K562 (cell line): ENCODE measurements around the gene ATG14. TPM values are rescaled to one million over a fixed set of nuclear protein-coding genes. Genes with fewer than 3 reads are reported as not detected.

Source experiments
- ATAC-seq: fragments of 200-7000 bp; cut with Tn5 transposase; 3 replicates; pipeline ENCODE4 v1.9.1; 2020; ENCODE audit warnings: moderate library complexity
- BruUV-seq: library from RNA; stranded (reverse); fragments of 400-500 nt; replicated peaks from 2 replicates; lab custom pipeline; 2021; lab: Mats Ljungman, UMichigan
- CTCF ChIA-PET: fragments of 300-600 bp; formaldehyde crosslinking; extraction: SDS; loops from one replicate; lab custom pipeline; 2021; ENCODE audit warnings: low intra/inter-chr PET ratio; lab: Yijun Ruan, JAX
- POLR2A ChIA-PET: fragments of 300-600, 350-650 bp; sonication (Branson Sonifier 250); formaldehyde crosslinking; extraction: SDS; loops from one replicate; lab custom pipeline; 2021; ENCODE audit warnings: antibody characterized with exemption, inconsistent platforms; lab: Yijun Ruan, JAX
- DNase-seq, 4 experiments: peaks; one replicate each; pipeline versions ENCODE4 v3.0.0 to v3.0.0-alpha.2; 2011 to 2018; ENCODE audit warnings: low spot score in 3 of 4, mixed read lengths in 3 of 4; ENCODE audit errors: extremely low read depth in 1 of 4
- FAIRE-seq: peaks from 2 replicates; lab custom pipeline; 2011; peaks lifted over from hg19 to GRCh38; lab: Jason Lieb, UNC
- H2AFZ ChIP-seq: 2 replicates; pipeline ENCODE4 v1.6.0; 2011; ENCODE audit warnings: low read depth, low read length, control low read depth, inconsistent platforms
- H3K27ac ChIP-seq: fragments of 200-600 bp; 3 replicates; pipeline ENCODE4 v1.8.0; 2011; ENCODE audit warnings: low read depth, mild to moderate bottlenecking, control low read depth, inconsistent platforms, low read length, moderate library complexity, mixed read lengths; ENCODE audit errors: extremely low read depth
- H3K27me3 ChIP-seq, 2 experiments: fragments of 300-600 bp in 1 of 2; 2 replicates in 1 of 2; 3 replicates in 1 of 2; pipeline versions ENCODE4 v1.6.0 to v1.8.0; 2011; ENCODE audit warnings: inconsistent platforms in 2 of 2, low read length in 2 of 2, mild to moderate bottlenecking in 1 of 2, mixed read lengths in 1 of 2, moderate library complexity in 1 of 2; ENCODE audit not compliant: control insufficient read depth in 2 of 2, insufficient read depth in 2 of 2
- H3K36me3 ChIP-seq: fragments of 300-600 bp; 3 replicates; pipeline ENCODE4 v1.8.0; 2011; ENCODE audit warnings: mild to moderate bottlenecking, low read length, inconsistent platforms; ENCODE audit not compliant: control insufficient read depth, insufficient read depth
- H3K4me1 ChIP-seq, 2 experiments: fragments of 200-600 bp in 1 of 2; replicated peaks in 1 of 2; 2 replicates in 1 of 2; 3 replicates in 1 of 2; pipeline versions ENCODE4 v1.5.1 to v1.8.0; 2011; ENCODE audit warnings: inconsistent platforms in 2 of 2, low read length in 2 of 2, mild to moderate bottlenecking in 1 of 2, mixed read lengths in 1 of 2, moderate library complexity in 1 of 2; ENCODE audit not compliant: control insufficient read depth in 2 of 2, insufficient read depth in 2 of 2
- H3K4me2 ChIP-seq: 2 replicates; pipeline ENCODE4 v1.6.1; 2011; ENCODE audit warnings: low read length, control low read depth, inconsistent platforms, mixed read lengths; ENCODE audit not compliant: insufficient read depth
- H3K4me3 ChIP-seq: fragments of 200-600 bp; sonication (generic), shearing (Covaris generic); 2 replicates; pipeline ENCODE4 v1.5.1; 2016; ENCODE audit warnings: control low read depth, inconsistent platforms
- H3K79me2 ChIP-seq: fragments of 200-600 bp; 3 replicates; pipeline ENCODE4 v1.8.0; 2011; ENCODE audit warnings: low read length, inconsistent platforms; ENCODE audit not compliant: control insufficient read depth, insufficient read depth
- H3K9ac ChIP-seq, 2 experiments: 2 replicates each; pipeline versions ENCODE4 v1.6.0 to v1.6.1; 2011; ENCODE audit warnings: low read depth in 2 of 2, low read length in 2 of 2, control low read depth in 1 of 2, inconsistent platforms in 1 of 2, mild to moderate bottlenecking in 1 of 2, mixed read lengths in 1 of 2; ENCODE audit not compliant: insufficient read depth in 1 of 2
- H3K9me1 ChIP-seq: one replicate; pipeline ENCODE4 v1.6.0; 2011; ENCODE audit warnings: inconsistent platforms, mild to moderate bottlenecking, low read length, moderate library complexity; ENCODE audit not compliant: control insufficient read depth, insufficient read depth
- H3K9me3 ChIP-seq: replicated peaks from 2 replicates; pipeline ENCODE4 v1.5.1; 2011; ENCODE audit warnings: low read depth, low read length, inconsistent platforms; ENCODE audit not compliant: control insufficient read depth, insufficient read depth
- H4K20me1 ChIP-seq: replicated peaks from 2 replicates; pipeline ENCODE4 v1.6.1; 2011; ENCODE audit warnings: low read length, inconsistent platforms, mixed read lengths; ENCODE audit not compliant: control insufficient read depth, insufficient read depth
- C11orf30 ChIP-seq: fragments of 450-650 bp; IDR thresholded peaks from 2 replicates; pipeline ENCODE4 v1.6.1; 2016; ENCODE audit warnings: low read depth, mild to moderate bottlenecking
- ETV1 ChIP-seq: fragments of 450-650 bp; conservative IDR thresholded peaks from 2 replicates; pipeline ENCODE4 v1.6.1; 2016; ENCODE audit warnings: missing genetic modification characterization, control low read depth, low read depth, missing compliant biosample characterization
- MAFG ChIP-seq: fragments of 450-650 bp; conservative IDR thresholded peaks from 2 replicates; pipeline ENCODE4 v1.6.1; 2016; ENCODE audit warnings: missing genetic modification characterization, missing compliant biosample characterization
- MCM2 ChIP-seq: fragments of 450-650 bp; IDR thresholded peaks from 2 replicates; pipeline ENCODE4 v1.6.1; 2017; ENCODE audit warnings: low read depth, mild to moderate bottlenecking
- NCOA4 ChIP-seq: fragments of 450-650 bp; IDR thresholded peaks from 2 replicates; pipeline ENCODE4 v1.6.1; 2018; ENCODE audit warnings: mild to moderate bottlenecking; ENCODE audit not compliant: partially characterized antibody
- NELFE ChIP-seq: IDR thresholded peaks from 2 replicates; pipeline ENCODE4 v1.6.1; 2011; ENCODE audit warnings: mild to moderate bottlenecking; ENCODE audit not compliant: insufficient read depth, insufficient read length
- NFE2L1 ChIP-seq: fragments of 450-650 bp; IDR thresholded peaks from 2 replicates; pipeline ENCODE4 v1.6.1; 2016; ENCODE audit warnings: missing genetic modification characterization, low read depth, mild to moderate bottlenecking, missing compliant biosample characterization, moderate library complexity, borderline replicate concordance
- NFYB ChIP-seq: IDR thresholded peaks from 2 replicates; pipeline ENCODE4 v1.6.1; 2011; ENCODE audit warnings: mild to moderate bottlenecking, moderate library complexity; ENCODE audit not compliant: insufficient read length; ENCODE audit errors: extremely low read depth
- TRIM24 ChIP-seq, 2 experiments: fragments of 450-650 bp; IDR thresholded peaks; 2 replicates each; pipeline ENCODE4 v1.6.1; 2016
- TRIM28 ChIP-seq: fragments of 450-650 bp; IDR thresholded peaks from 2 replicates; pipeline ENCODE4 v1.6.1; 2017
- ZNF3 ChIP-seq: fragments of 250-450 bp; sonication (Bioruptor Pico); IDR thresholded peaks from 2 replicates; pipeline ENCODE4 v1.5.0; 2021; ENCODE audit warnings: mild to moderate bottlenecking, moderate library complexity
- ZNF316 ChIP-seq: fragments of 450-650 bp; IDR thresholded peaks from 2 replicates; pipeline ENCODE4 v1.6.1; 2016
- WGBS: fragments of 100-300 bp; shearing (Covaris generic); methylation state at CpG from one replicate; pipeline ENCODE4 v1.1.6; 2016; ENCODE audit warnings: low coverage, mixed read lengths; ENCODE audit not compliant: insufficient coverage; ENCODE audit errors: missing lambda C conversion rate; 5-methylcytosine and 5-hydroxymethylcytosine counted together
- in situ Hi-C: fragments of 300-500 bp; cut with MboI; formaldehyde crosslinking; loops from 4 replicates; pipeline ENCODE4 v1.15.0; 2018; ENCODE audit warnings: inconsistent platforms, mixed read lengths
- intact Hi-C: fragments of 100-400 bp; cut with micrococcal nuclease; formaldehyde crosslinking; loops from 2 replicates; pipeline ENCODE4 v1.14.2; 2022
- polyA plus RNA-seq, 8 experiments: library from polyadenylated mRNA; depleted of rRNA in 4 of 8; stranded (reverse) in 5 of 8; unstranded in 3 of 8; fragments of >200 nt; fragmentation: Nextera tagmentation in 2 of 8; fragmentation: Illumina TruSeq in 1 of 8; extraction: Ambion mirVana in 2 of 8; extraction: Trizol in 1 of 8; gene quantifications; 2 replicates each; pipeline versions ENCODE4 v1.2.1 to v1.2.3, GENCODE V29; 2011 to 2014; ENCODE audit warnings: inconsistent platforms in 1 of 8, missing spikeins in 1 of 8
- total RNA-seq, 7 experiments: library from RNA; depleted of rRNA in 6 of 7; stranded (reverse); fragments of >200 nt in 6 of 7; fragmentation: Illumina TruSeq in 2 of 7; extraction: Trizol in 2 of 7; gene quantifications; 2 replicates each; pipeline versions ENCODE4 v1.2.1 to v1.2.3, GENCODE V29; 2011 to 2021; ENCODE audit warnings: low replicate concordance in 1 of 7
- TF ChIP-seq, protein P1 (sequence below), 2 experiments: fragments of 250-450 bp in 1 of 2; fragments of 450-650 bp in 1 of 2; sonication (Bioruptor Pico) in 1 of 2; IDR thresholded peaks; 2 replicates each; pipeline versions ENCODE4 v1.6.1 to v1.8.0; 2016 to 2021; ENCODE audit warnings: mild to moderate bottlenecking in 2 of 2, moderate library complexity in 2 of 2, missing compliant biosample characterization in 1 of 2, missing genetic modification characterization in 1 of 2
- TF ChIP-seq, protein P2 (sequence below), 2 experiments: fragments of 200-800 bp in 1 of 2; sonication (Bioruptor generic) in 1 of 2; sonication (generic) in 1 of 2; formaldehyde crosslinking in 1 of 2; IDR thresholded peaks in 1 of 2; conservative IDR thresholded peaks in 1 of 2; 2 replicates each; pipeline versions ENCODE4 v1.5.0 to v1.6.1; 2016 to 2020; ENCODE audit warnings: missing compliant biosample characterization in 1 of 2, missing genetic modification characterization in 1 of 2, missing genetic modification reagents in 1 of 2

The ATG14 gene
- total and polyA plus RNA-seq, 9 of the 15 experiments (the other 6 are each of a cell fraction or from before 2014, with no cell fraction given): 0.55 to 4.2 (median 3.5) TPM

DNA sequence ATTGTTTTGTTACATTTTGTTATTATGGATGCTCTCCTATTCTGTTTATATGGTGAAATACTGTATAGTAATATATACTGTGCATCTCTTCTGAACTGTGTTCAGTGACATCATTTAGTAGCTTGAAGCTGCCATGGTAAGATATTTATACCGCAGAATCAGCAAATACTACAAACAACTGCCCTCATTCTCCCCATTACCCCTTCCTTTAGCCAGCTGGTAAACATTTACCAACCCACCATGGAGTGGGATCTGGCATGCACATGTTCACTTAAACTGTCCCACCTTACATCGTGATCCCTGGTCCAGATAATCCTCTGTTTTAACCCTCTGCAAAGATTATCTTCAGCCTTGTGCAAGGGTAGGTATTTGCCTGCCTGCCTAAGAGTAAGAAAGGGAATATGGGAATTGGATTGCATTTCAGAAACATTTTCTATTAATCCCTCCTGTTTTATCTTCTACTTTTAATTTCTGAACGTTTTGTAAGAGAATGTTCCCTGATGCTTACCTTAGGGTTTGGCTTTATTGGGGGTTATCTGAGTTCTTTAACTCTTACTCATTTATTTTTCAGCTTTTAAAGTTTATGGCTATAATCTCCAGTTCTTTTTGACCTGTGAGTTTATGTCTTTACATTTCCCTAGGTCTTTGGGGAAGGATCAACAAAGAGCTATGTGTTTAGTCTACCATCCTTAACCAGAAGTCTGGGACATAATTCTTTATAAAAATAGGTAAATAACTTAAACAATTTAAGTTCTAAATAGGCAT, 93.9 kb downstream of the ATG14 start:
- H3K27ac ChIP-seq: no peak overlapping the region
- peaks cover 22% of the 10 kb centered on the region for H3K36me3 ChIP-seq
- no peak for FAIRE-seq
- no peaks in the 10 kb centered on the region for H3K9me1 ChIP-seq
- no peak overlapping the region for H3K4me2 ChIP-seq
- H3K4me1 ChIP-seq: no peaks in the 10 kb centered on the region
- no TSS peak for BruUV-seq
- POLR2A ChIA-PET: no interaction called here
- no peaks in the 10 kb centered on the region for H3K27me3 ChIP-seq
- no peak for DNase-seq
- in situ Hi-C loops (no loop called here), intact Hi-C loops (no loop called here)
- H3K79me2 ChIP-seq: peaks cover 4% of the 10 kb centered on the region; the same call in 1 of the 3 replicates
- H2AFZ ChIP-seq: no peak overlapping the region
- no peak overlapping the region for H3K9ac ChIP-seq
- no peaks in the 10 kb centered on the region; the same call in 1 of the 2 replicates for H3K9me3 ChIP-seq
- 57% methylated on average over 3 of the region's 3 CpGs for WGBS
- CTCF ChIA-PET: no interaction called here
- H3K4me3 ChIP-seq: no peak overlapping the region
- no peak for ATAC-seq
- H4K20me1 ChIP-seq: no peaks in the 10 kb centered on the region
- TF ChIP-seq NFYB (no peak), C11orf30 (peak; percentile 31; the same call in 1 of the 2 replicates), MAFG (tag) (0 out of 2 replicates have a peak, but pooled peaks have one; percentile 15), ZNF3 (CRISPR knock-in tag) (no peak), ZNF316 (peak; percentile 43)
- TF ChIP-seq, all 486 proteins: peak for 3

DNA sequence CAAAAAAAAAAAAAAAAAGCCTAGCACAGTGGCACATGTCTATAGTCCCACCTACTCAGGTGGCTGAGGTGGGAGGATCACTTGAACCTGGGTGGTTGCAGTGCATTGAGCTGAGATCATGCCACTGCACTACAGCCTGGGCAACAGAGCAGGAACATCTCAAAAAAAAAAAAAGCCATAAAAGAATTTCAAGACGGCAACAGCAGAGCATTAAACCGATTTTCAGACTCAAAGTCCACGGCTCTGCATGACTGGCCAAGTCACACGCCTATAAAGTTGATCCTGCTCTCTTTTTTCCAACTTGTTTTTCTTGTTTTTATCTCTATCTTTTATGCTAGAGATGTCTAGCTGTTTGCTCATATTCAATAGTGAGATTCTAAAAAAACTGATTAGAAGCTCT, 95.1 kb downstream of the ATG14 start:
- ChIA-PET CTCF (no interaction called here), POLR2A (interaction anchor here (1.1 kb wide), 1 partner anchor 8 kb away, joined by 4 read pairs; no protein-coding TSS in a partner anchor)
- ATAC-seq: no peak
- Histone ChIP-seq H3K4me3 (no peak overlapping the region), H3K9me1 (no peaks in the 10 kb centered on the region), H3K79me2 (0 out of 3 replicates have a peak, but pooled peaks cover 2% of the 10 kb centered on the region), H3K9me3 (peaks cover 3% of the 10 kb centered on the region; the same call in 1 of the 2 replicates), H3K9ac (no peak overlapping the region), H3K4me1 (no peaks in the 10 kb centered on the region), H3K27me3 (no peaks in the 10 kb centered on the region), H3K4me2 (no peak overlapping the region), H2AFZ (no peak overlapping the region), H3K36me3 (peaks cover 24% of the 10 kb centered on the region), H3K27ac (no peak overlapping the region), H4K20me1 (no peaks in the 10 kb centered on the region)
- WGBS: 98% methylated on average over 4 of the region's 4 CpGs
- intact Hi-C loops: no loop called here
- no peak for DNase-seq
- no TSS peak for BruUV-seq
- in situ Hi-C loops: no loop called here
- FAIRE-seq: no peak
- TF ChIP-seq ETV1 (tag): no peak
- TF ChIP-seq, protein P1, sequence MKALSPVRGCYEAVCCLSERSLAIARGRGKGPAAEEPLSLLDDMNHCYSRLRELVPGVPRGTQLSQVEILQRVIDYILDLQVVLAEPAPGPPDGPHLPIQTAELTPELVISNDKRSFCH (CRISPR knock-in tag; IDR thresholded peaks at IDR 0.05): no peak
- TF ChIP-seq, protein P1 (tag; IDR thresholded peaks at IDR 0.05): no peak
- TF ChIP-seq TRIM24 (IDR thresholded peaks at IDR 0.05): no peak
- TF ChIP-seq NCOA4: no peak
- no peak for TF ChIP-seq NELFE
- no peak for TF ChIP-seq NFE2L1 (tag)
- TF ChIP-seq TRIM28: no peak
- TF ChIP-seq, protein P2, sequence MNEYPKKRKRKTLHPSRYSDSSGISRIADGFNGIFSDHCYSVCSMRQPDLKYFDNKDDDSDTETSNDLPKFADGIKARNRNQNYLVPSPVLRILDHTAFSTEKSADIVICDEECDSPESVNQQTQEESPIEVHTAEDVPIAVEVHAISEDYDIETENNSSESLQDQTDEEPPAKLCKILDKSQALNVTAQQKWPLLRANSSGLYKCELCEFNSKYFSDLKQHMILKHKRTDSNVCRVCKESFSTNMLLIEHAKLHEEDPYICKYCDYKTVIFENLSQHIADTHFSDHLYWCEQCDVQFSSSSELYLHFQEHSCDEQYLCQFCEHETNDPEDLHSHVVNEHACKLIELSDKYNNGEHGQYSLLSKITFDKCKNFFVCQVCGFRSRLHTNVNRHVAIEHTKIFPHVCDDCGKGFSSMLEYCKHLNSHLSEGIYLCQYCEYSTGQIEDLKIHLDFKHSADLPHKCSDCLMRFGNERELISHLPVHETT (CRISPR knock-in tag; conservative IDR thresholded peaks at IDR 0.05 in 1 of 2, IDR thresholded peaks at IDR 0.05 in 1 of 2): no peak
- no peak for TF ChIP-seq MCM2
